ENCODE measurements around the gene PSAT1. TPM values are rescaled to one million over a fixed set of nuclear protein-coding genes. Genes with fewer than 3 reads are reported as not detected.
"Not testable (repeated sequence)": the region's sequence is repeated elsewhere in the genome, so short reads cannot be mapped to it uniquely, and the experiment has no call there.

The PSAT1 gene
- 0.83 TPM for total RNA-seq
- long read RNA-seq, partial matches to known transcripts, result 0 of 2 reads
- long read RNA-seq, other reads (novel, unspliced or antisense), result 0 of 2 reads

DNA sequence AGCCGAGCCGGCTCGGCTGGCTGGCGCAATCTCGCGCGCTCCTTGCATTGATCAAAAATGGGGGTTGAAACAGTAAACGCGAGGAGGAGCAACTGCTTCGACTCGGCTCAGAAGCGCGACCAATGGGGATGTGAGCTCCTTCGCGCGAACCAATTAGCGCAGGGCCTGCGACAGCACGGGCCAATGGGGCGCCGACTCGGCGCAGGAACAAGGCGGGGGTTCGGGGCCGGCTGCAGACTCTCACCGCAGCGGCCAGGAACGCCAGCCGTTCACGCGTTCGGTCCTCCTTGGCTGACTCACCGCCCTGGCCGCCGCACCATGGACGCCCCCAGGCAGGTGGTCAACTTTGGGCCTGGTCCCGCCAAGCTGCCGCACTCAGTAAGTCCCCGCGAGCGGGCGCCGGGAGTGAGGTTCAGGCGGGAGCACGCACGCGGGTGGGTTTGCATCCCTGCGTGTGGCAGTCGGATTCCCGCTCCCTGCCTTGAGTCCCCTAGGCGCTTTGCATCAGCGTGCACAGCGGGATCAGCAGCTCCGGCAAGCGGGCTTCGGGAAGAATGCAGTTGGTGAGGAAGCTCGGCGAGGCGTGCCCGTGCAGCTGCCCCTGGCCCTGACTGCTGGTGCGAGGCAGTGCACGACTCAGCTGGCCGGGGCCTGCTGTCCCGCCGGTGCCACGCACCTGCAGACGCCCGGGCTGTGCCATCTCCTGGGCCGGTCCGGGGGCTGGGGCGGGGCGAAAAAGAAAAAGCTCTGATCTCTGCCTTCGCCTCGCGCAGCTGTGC, at the start of gene PSAT1:
TSS of gene PSAT1 (plus strand) at position 233 of the 779 bp plus-strand sequence. CDS start at position 319, 86 bp downstream.
- intact Hi-C loops (cut with DNase I), result no loop called here
- DNase-seq, result peak; percentile 86
- peak; percentile 97 for ATAC-seq (ENCODE audit: poor library complexity)

DNA sequence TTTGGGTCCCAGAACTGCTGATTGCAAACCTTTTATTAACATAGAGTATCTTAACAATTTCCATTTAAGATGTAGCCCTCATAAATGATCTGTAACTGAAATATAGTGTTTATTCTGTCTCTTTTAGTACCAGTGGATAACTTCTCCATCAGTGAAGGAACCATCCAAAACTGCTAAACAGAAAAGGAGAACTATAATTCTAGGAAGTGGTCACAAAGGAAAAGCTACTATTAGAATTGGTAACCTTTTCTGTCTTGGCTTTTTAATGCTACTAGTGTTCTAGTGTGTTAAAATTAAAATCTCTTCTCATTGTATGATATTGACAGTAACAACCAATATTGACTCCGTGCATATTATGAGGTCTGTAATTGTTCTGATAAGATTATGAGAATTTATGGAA, 48.3 kb upstream of the PSAT1 start:
- no peak for ATAC-seq (ENCODE audit: poor library complexity)
- intact Hi-C loops (cut with DNase I), result no loop called here
- no peak for DNase-seq

DNA sequence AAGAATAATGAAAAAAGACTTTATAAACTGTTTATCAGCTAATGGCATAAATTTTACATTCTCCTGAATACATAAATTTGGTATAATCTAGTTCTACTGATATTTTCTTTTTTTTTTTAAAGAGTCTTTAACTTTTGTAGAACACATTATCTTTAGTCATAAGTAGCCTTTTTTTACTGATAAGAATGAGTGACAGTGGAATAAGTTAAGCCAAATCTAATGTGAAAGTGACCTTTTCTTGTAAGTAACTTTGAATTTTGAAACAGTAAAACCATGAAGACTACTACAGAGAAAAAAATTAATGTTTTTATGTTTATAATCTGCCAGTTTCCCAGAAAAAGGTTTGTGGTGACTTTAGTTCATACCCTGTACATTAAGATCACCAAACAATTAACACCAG, 47.4 kb upstream of the PSAT1 start:
- intact Hi-C loops (cut with DNase I), result no loop called here

DNA sequence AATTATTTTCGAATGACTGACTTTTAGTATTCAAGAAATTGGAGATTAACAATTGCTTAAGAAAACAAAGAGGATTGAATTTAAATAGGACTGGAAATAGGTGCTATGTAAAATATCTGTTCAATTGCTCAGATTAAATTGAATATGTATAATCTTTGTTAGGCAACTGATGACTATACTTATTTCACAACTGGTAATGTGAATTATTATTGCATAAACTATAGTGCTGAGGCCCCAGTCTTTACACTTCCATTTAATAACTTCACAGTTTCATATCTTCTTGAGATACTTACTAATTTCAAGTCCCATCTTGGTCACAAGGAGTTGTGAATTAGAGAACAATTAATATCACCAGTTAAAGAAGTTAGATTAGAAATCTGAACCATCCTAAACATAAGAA, 44.3 kb upstream of the PSAT1 start:
- ATAC-seq (ENCODE audit: poor library complexity), result no peak
- intact Hi-C loops (cut with DNase I), result no loop called here
- DNase-seq, result no peak

More for the DNA sequence above, 47.4 kb upstream of the PSAT1 start:
- ATAC-seq (ENCODE audit: poor library complexity) (no peak), DNase-seq (no peak)

DNA sequence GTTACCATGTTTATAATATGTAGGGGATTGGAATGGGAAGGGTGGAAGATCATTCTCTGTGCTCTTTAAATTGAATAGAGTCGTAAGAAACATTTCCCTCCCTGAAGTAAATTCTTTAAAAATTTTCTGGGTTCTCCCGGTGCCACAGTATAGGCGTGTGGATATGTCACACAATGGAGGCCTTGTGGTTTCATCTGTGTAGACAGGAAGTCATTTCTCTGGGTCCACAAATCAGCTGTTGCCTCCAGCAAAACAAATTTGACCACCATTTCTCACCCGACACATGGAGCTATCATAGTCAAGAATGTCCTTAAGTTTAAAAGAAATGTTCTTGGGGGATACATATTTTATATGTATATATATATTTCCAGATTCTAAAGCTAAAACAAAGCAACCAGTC, 43.6 kb upstream of the PSAT1 start:
- DNase-seq, result no peak
- no peak for ATAC-seq (ENCODE audit: poor library complexity)
- intact Hi-C loops (cut with DNase I), result no loop called here

DNA sequence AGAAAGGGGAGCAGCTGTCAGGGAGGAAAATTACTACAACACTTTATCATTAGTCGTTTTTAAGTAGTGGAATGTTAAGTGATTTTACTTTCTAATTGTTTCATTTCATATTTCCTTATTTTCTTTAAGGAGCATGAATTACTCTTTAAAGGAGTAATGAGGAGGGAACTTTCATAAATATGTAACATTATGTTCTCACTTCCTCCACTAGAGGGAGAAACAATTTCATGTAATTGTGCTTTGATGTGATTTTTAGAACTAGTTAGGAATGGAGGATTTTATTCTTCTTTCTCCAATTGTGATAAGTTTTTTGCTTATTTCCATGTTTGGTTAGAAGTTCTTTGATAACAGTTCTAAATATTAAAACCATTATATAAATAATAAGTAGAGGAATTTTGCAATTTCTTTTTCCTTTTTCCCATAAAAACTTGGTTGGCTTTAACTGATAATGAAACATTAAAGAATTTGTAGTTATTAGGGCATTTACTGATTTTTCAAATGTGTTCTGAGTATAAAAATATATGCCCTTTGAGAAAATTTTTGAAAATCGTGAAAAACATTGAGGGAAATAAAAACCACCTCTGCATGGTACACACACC, 35.4 kb upstream of the PSAT1 start:
- ATAC-seq (ENCODE audit: poor library complexity) (no peak), DNase-seq (no peak)
- intact Hi-C loops (cut with DNase I), result loop anchor here (5.0 kb wide), 1 partner anchor 111 kb away; no protein-coding TSS in a partner anchor

DNA sequence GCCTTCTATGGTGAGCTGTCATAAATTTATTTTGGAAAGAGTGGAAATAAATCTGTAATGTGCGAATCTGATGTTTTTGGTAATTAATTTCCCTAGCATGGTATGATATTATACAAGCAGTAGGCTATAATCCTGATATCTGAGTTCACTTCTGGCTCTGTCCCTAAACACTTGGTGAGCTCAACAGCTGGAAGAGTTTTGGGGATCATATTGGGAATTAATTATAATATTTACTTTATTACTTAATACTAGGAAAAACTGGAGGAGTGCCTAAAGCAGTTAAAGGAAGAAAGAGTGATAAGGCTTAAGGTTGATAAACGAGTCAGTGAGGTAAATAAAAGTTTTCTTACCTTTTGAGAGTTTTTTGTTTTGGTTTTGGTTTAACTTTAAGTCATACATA, 34.3 kb upstream of the PSAT1 start:
- no peak for ATAC-seq (ENCODE audit: poor library complexity)
- DNase-seq, result no peak
- intact Hi-C loops (cut with DNase I), result loop anchor here (5.0 kb wide), 1 partner anchor 110 kb away; no protein-coding TSS in a partner anchor

DNA sequence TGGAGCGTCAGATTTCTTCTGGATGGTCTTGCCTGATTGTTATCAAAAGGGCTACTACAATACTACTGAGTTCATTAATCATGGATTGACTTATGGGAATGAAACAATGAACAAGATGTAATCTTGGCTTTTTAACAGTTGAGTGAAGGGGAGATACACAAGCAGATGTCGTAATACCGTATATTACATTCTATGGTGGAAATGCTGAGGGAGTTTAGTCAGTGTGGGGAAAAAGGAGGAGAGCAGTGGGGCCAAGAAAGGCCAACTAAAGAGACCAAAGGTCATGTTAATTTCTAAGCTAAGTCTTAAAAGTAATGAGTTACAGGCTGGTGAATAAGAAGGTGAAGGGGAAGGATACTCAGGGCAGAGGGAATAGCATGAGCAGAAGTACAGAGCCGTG, 29.0 kb upstream of the PSAT1 start:
- intact Hi-C loops (cut with DNase I), result no loop called here
- no peak for ATAC-seq (ENCODE audit: poor library complexity)
- no peak for DNase-seq

DNA sequence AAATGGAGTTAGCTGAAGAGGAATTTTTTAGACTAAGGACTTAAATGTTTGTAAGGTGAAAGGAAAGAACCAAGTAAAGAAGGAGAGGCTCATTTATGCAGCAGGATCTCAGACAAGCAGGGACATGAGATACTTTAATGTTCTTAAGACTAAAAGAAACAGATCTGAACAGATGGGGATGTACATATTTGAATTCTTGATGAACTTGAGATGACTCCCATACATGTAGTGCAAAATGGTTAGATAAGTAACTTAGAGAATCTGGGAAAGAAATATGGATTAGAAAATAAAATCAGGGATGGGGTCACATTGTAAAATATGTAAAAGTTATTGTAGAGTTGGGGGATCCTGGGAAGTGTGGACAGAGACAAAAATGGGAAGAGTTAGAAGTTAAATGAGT, 27.1 kb upstream of the PSAT1 start:
- ATAC-seq (ENCODE audit: poor library complexity) (no peak), DNase-seq (no peak)
- intact Hi-C loops (cut with DNase I), result no loop called here

DNA sequence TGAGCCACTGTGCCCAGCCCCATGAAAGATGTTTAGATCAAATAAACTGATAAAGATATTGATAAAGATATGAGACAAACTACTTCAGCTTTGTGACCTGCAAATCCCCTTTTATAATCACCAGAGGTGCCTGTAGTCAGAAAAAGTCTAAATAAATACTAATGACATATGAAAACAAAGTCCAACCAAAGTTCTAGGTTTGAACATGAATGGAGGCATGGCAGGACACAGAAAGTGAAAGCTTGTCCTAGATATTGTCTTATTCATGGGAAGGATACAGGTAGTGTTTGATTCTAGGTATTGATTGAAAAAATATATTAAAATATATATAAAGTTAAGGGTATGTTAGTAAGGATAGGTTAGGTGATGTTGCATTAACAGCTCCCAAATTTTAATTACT, 24.6 kb upstream of the PSAT1 start:
- intact Hi-C loops (cut with DNase I), result no loop called here
- ATAC-seq (ENCODE audit: poor library complexity), result no peak
- no peak for DNase-seq

DNA sequence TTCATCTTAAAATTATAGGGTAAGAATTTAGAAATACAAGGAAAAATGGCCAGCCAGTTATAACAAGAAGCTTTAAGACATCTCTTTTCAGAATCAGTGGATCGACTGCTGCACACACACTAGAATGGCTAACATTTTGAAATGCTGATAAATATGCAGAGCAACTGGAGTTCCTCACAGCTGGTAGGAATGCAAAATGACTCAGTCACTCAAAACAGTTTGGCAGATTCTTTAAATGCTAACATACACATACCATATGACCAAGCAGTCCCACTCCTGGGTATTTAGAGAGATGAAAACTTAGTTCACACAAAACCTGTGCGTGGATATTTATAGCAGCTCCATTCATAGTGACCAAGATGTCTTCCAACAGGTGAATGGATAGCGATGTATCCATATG, 23.2 kb upstream of the PSAT1 start:
- intact Hi-C loops (cut with DNase I), result no loop called here
- DNase-seq, result no peak
- no peak for ATAC-seq (ENCODE audit: poor library complexity)

DNA sequence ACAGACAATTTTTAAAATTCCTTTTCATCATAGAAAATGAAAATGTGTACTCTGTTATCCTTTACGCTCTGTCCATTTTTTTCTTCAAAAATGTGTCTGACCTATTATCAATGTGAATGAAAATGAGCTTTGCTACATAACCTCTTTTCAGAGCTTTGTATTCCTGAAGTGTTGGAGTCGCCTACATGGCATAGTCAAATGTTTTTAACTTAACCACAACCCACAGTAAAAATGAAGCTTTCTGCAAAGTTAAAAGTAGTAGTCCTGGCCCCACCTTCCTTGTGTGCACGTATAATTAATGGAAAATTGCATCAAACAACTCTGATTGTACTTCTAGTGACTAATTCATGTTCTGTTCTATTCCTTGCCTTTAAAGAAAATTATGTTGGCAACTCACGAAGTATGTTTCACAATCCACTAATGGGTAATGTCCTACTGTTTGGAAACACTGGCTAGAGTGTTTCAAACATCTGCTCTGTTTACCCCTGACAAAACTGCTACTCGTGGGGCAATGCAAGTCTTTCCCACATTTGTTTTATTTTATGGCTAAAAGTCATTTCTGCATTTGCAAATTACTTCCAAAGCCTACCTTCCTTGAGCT, 18.6 kb upstream of the PSAT1 start:
- intact Hi-C loops (cut with DNase I), result no loop called here

DNA sequence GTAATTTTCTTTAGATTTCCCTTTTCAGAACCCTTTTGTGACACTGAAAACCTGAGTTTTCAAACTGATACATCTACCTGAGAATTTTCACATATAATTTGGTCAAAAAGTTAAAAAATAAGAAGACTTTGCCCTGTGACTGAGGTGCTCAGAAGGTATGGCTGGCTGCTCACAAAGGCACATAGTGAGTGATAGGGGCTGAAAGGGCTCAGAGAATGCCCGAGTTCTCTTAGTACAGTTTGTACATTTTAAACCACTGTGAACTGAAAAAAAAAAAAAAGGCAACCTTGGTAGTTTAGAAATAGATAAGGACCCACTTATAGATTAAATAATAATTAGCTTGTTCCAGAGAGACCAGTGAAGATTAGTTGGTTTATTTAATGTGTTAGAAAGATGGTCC, 18.1 kb upstream of the PSAT1 start:
- no peak for DNase-seq
- ATAC-seq (ENCODE audit: poor library complexity), result no peak
- intact Hi-C loops (cut with DNase I), result no loop called here

More for the DNA sequence above, 18.6 kb upstream of the PSAT1 start:
- ATAC-seq (ENCODE audit: poor library complexity), result peak; percentile 78
- no peak for DNase-seq

DNA sequence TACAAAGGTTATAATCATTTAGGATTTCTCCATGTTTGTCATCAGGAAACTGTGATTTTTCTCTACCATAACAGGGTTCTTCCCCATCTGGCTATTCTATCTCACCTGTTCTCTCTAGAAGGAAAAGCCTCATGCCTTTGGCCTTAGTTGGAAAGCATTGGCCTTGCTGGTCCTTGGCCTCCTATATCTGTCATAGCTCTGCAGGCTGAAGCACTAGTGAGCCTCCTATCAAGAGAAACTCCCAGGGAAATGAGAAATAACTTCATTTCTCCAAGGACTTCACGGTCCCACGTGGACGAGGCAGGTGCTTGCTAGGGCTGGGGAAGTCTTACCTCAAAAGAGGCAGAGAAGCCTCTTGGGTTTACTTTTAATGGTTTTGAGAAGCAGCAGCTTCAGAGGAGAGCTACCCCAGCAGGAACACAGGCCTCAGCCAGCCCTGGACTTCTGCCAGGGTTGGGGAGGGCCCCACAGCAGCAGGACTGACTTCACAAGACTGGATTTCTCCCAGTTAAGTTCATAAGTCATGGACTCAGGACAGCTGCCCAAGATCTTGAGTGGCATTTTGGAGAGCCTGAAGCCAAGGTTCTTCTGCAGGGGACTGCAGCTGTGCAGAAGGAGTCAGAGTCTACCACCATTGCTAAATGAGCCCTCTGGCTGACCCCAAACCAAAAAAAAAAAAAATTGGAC, 15.8 kb upstream of the PSAT1 start:
- DNase-seq (peak; percentile 89), ATAC-seq (ENCODE audit: poor library complexity) (peak; percentile 94)
- intact Hi-C loops (cut with DNase I), result no loop called here

DNA sequence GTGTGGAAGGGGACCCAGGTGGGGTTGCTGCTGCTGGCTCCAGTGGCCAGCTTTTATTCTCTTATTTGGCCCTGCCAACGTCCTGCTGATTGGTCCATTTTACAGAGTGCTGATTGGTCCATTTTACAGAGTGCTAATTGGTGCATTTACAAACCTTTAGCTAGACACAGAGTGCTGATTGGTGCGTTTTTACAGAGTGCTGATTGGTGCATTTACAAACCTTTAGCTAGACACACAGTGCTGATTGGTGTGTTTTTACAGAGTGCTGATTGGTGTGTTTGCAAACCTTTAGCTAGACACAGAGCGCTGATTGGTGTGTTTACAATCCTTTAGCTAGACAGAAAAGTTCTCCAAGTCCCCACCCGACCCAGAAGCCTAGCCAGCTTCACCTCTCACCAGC, 12.7 kb upstream of the PSAT1 start:
- ATAC-seq (ENCODE audit: poor library complexity); intact Hi-C loops (cut with DNase I): not testable (repeated sequence)

DNA sequence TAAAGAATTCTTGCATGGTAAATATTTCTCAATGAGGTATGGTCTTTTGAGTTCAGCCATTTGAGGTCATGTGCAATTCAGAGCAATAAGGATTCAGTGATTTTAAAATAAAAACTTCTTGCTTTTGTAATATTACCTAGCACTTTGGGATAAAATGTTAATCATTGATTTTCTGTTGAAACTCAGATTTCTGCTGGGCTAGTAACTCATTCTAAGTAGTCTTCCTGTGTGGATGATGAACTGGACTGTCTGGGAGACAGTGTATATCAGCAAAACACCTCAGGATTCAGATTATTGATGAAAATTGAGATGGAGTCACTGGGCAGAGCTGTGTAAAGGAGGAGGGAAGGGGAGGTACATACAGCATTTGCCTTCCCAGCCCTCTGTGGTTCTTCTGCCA, 10.8 kb upstream of the PSAT1 start:
- intact Hi-C loops (cut with DNase I), result no loop called here
- no peak for DNase-seq
- ATAC-seq (ENCODE audit: poor library complexity), result no peak

More for the DNA sequence above, 12.7 kb upstream of the PSAT1 start:
- DNase-seq, result not testable (repeated sequence)

DNA sequence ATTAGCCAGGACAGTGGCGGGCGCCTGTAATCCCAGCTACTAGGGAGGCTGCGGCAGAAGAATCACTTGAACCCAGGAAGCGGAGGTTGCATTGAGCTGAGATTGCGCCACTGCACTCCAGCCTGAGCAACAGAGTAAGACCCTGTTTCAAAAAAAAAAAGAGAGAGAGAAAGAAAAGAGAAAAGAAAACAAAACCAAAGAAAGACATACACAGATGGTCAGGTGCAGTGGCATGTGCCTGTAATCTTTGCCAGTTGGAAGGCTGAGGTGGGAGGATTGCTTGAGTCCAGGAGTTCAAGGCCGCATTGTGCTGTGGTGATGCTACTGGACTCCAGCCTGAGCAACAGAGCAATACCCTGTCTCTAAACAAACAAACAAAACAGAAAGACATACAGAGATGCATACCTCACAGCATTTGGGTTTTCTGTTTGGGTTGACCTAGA, 10.0 kb upstream of the PSAT1 start:
- intact Hi-C loops (cut with DNase I), result no loop called here

DNA sequence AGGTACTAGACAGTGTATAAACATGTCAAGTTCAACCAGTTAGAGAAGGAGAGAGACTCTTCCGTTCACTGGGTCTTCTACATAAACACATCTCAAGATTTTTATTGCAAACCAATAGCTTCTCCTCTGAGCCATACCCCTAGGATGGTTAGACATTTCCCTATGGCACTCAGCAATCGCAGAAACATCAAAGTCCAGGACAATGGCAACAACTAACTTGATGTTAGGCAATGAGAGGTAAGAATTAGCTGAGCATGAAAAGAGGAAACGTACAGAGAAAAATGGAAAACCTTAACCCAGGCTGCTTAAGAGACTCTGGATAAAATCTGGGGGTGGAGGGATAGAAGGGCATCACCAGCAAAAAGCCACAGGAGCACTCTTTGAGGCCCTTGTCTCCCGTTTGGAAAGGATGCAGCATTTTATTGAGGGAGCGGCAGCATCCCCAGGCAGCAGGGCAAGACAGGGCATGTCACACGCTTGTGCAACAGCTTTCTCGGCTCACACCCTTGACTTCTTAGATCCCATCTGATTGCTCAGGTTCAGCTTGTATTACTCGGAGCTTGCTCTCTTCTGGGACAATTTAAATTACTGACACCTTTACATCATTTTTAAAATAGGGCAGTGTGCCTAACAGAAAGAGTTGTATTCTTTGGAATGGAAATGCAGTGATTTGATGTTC, 8.6 kb upstream of the PSAT1 start:
- intact Hi-C loops (cut with DNase I), result no loop called here
- DNase-seq, result no peak
- ATAC-seq (ENCODE audit: poor library complexity), result no peak

More for the DNA sequence above, 10.0 kb upstream of the PSAT1 start:
- no peak for ATAC-seq (ENCODE audit: poor library complexity)
- DNase-seq, result no peak

DNA sequence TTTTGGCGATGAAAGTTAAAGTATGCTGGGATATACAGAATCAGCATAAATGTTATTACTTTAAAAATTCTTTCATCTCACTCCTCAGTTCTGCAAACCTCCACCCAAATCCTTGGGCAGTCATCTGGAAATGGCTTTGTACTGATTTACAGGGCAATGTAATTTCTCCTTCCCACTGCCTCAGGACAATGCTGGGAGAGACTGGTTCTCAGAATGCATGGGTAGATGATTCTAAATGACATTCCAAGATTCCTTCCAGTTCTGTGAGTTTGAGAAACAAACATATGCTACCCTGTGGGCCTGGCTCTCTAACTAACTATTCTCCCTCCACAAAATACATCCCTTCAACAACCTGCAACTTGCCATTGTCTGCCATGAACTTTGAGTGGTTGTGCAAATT, 7.5 kb upstream of the PSAT1 start:
- ATAC-seq (ENCODE audit: poor library complexity) (no peak), DNase-seq (no peak)
- intact Hi-C loops (cut with DNase I), result no loop called here

Data from Right ventricle myocardium superior (tissue), 1 donor.